ENCODE data around the gene FAM200C.

DNA sequence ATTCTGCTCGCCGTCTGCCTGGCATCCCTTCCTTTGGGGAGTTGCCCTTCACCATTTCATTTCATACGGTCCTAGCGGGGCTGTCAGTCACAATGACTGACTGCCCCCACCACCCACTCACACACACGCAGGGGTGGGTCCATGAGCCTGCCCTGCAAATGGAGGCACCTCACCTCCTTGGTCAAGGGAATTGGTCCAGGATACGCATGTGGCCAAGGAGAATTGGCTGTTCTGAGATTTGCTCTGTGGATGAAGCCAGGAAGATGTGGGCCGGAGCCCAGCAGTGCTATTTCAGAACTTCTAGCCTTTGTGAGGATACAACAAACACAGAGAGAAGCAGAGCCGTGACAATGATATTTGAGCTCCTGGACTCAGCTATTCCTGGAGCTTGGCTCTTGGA, 46.5 kb downstream of the FAM200C start:
- TF ChIP-seq, protein P1, sequence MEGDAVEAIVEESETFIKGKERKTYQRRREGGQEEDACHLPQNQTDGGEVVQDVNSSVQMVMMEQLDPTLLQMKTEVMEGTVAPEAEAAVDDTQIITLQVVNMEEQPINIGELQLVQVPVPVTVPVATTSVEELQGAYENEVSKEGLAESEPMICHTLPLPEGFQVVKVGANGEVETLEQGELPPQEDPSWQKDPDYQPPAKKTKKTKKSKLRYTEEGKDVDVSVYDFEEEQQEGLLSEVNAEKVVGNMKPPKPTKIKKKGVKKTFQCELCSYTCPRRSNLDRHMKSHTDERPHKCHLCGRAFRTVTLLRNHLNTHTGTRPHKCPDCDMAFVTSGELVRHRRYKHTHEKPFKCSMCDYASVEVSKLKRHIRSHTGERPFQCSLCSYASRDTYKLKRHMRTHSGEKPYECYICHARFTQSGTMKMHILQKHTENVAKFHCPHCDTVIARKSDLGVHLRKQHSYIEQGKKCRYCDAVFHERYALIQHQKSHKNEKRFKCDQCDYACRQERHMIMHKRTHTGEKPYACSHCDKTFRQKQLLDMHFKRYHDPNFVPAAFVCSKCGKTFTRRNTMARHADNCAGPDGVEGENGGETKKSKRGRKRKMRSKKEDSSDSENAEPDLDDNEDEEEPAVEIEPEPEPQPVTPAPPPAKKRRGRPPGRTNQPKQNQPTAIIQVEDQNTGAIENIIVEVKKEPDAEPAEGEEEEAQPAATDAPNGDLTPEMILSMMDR (IDR thresholded peaks at IDR 0.05): no peak
- TF ChIP-seq POLR2A (IDR thresholded peaks at IDR 0.05) (no peak), EP300 (IDR thresholded peaks at IDR 0.05) (no peak), POLR2AphosphoS5 (IDR thresholded peaks at IDR 0.05) (no peak)
